Renal pelvis (tissue), 12 donors: ENCODE measurements around the gene SYT12. TPM values are rescaled to one million over a fixed set of nuclear protein-coding genes. Genes with fewer than 3 reads are reported as not detected.
"Not testable (repeated sequence)": the region's sequence is repeated elsewhere in the genome, so short reads cannot be mapped to it uniquely, and the experiment has no call there.

Experiments used
- DNase-seq: peaks from one replicate; pipeline ENCODE4 v3.0.0-alpha.2; 2013
- long read RNA-seq, 16 experiments: transcript quantifications; one replicate each; lab custom pipeline, GENCODE V29; 2026
- polyA plus RNA-seq, 3 donors: library from polyadenylated mRNA; unstranded; fragments of 120-200 nt; gene quantifications; one replicate each; pipeline ENCODE4 v1.2.1, GENCODE V29; 2013; ENCODE audit not compliant: insufficient read length in 3 of 3

SYT12 gene
- polyA plus RNA-seq: under 1 TPM; 0.16 to 0.30 (median 0.18) TPM
- long read RNA-seq, donor 1: 0 reads
- long read RNA-seq, donor 2: 0 reads
- long read RNA-seq, donor 3: 0 reads
- long read RNA-seq, donor 4: 0 reads
- long read RNA-seq, donor 5: 0 reads
- long read RNA-seq, donor 6: 0 reads
- long read RNA-seq, donor 7: 0 reads
- long read RNA-seq, donor 8: 0 reads
- long read RNA-seq, donor 9: 0 reads
- long read RNA-seq, donor 10: 0 reads
- long read RNA-seq, donor 11: 0 reads
- long read RNA-seq, donor 12: 0 reads
- long read RNA-seq, donor 13: 0 reads
- long read RNA-seq, donor 14: 0 reads
- long read RNA-seq, donor 15: 0 reads
- long read RNA-seq, donor 16: 0 reads

DNA sequence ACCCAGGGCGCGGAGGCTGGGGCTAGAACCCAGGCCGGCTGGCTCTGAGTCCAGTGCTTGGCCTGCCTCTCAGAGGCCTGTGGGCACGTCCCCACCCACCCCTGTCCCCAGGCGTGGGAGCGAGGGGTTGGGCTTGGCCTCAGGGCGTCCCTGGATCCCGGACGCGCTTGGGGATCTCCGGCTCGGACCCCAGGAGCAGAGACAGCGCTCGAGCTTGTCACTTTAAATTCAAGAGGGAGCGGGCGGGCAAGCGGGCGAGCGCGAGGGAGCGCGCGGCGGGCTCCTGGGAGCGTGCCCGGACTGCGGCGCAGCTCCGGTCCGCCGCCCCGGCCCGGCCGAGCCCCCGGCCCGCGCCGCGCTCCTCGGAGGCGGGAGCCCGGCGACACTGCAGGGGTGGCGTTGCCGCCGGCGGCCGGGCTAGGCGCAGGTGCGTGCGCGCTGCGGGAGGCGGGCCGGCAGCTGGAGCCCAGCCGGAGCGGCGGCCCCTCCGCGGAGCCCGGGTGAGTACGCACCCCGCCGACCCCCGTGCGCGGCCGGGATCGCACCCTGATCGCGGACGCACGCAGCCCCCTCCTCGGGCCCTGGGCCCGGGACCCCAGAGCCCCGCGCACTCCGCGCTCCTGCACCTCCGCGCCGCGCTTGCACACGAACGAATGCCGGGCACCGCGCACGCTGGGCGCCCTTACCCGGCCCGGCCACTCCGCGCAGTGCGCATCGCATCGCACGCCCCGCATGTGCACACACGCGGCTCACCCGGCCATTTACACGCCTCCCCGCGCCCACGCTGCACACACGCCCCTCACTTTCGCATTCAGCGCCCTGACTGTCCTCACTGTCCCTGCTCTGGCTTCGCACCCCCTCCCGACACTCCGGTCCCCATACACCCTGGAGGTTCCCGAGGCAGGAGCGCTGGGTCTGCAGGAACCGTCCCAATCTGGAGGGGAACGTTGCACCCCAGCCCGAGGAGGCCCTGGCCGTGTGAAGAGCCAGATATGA is at the start of gene SYT12:
SYT12 (plus strand) TSS at position 174 of the 996 bp plus-strand sequence. CDS start 7,011 bp downstream, outside the sequence.
- no peak for DNase-seq

- DNase-seq: no peak
Measured at GRCh38 chr11:66973956-66974580, 48.9 kb upstream of the SYT12 start.

DNA sequence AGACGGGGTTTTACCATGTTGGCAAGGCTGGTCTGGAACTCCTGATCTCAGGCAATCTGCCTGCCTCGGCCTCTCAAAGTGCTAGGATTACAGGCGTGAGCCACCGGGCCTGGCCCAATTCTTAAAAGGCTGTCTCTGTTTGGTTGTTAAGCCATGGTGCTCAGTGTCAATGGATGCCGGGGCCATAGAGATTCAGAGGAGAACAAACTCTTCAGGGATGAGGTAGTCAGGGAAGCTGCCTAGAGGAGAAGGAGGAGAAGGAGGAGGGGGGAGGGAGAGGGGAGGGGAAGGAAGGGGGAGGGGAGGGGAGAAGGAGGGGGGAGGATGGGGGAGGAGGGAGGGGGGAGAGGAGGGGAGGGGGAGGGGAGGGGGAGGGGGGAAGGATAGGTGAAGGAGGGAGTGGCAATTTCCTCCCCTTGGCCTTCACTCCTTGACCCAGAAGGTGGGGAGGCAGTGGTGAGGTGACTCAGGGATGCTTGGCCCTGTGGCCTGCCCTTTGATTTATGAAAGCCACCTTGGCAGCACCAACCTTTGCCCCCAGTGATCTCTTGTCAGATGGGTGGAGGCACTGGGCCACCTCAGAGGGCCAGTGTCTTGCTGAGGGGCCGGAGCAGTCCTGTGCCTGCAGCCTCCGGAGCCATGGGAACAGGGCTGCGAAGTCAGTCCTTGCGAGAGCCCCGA is 48.1 kb upstream of the SYT12 start, which contains the start of gene C11orf86:
C11orf86 (plus strand) TSS at position 581 of the 681 bp plus-strand sequence; CDS start at position 640, 59 bp downstream.
- no peak for DNase-seq

- no peak for DNase-seq
Measured at GRCh38 chr11:66975405-66976027, 47.4 kb upstream of the SYT12 start.

DNA sequence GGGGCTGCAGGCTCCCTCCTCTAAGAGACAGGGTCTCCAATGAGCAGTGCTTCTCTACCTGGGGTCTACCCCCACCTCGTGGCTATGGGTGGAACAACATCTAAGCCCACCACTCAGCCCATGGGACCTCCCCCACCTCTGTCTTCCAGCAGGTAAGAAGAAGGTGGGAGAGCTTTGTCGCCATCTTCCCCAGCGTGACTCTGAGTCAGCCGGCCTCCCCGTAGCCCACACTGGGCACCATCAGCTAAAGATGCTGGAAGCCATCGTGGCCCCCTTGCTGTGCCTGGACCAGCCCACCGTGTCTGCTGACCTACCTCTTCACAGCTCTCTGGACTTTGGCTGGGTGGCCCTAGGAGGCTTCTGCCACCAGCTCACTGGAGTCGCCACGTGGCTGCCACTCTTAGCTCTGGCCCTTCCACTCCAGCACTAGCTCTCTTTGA is 46.9 kb upstream of the SYT12 start:
- peak; percentile 43 for DNase-seq

DNA sequence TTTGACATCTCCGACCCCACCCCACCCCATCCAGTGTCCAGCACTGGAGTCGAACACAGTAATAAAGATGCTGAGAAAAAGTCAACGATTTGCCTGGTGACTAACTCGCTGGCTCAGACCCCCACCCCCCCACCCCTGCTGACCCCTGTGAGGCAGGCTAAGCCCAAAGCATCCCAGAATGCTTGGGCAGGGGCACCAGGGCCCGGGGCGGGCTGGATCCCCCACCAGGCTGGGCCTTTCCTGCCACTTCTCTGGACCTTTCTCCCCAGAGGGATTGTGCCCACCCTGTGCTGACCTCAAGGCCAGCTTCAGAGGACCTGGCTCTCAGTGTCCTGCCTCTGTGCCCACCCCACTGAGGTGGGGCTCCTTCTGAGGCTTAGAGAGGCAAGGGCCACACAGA is 46.0 kb upstream of the SYT12 start:
- DNase-seq: no peak

GRCh38 chr11:66978229-66978628 is 44.7 kb upstream of the SYT12 start:
- no peak for DNase-seq

GRCh38 chr11:66978717-66979116 is 44.2 kb upstream of the SYT12 start:
- DNase-seq: no peak

DNA sequence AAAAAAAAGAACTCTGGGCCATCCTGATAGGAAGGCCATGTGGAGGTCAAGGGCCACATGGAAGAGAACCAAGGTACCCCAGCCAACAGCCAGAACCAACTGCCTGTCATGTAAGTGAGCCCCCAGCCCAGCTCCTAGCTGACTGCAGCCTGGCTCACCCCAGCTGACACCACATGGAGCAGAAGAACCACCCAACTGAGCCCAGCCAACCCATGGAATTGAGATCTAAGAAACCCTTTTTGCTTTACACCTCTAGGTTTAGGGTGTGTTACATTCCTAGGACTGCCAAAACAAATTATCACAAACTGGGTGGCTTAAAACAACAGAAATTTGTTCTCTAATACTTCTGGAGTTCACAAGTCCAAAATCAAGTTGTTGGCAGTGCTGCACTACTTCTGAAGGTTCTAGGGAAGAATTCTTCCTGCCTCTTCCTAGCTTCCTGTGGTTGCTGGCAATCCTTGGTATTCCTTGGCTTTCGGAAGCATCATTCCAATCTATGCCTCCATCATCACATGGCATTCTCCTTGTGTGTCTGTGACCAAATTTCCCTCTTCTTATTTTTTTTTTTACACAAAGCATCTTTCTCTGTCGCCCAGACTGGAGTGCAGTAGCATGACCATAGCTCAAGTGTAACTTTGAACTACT is 43.5 kb upstream of the SYT12 start:
- no peak for DNase-seq

- no peak for DNase-seq
Measured at GRCh38 chr11:66981976-66982578, 40.9 kb upstream of the SYT12 start.

GRCh38 chr11:66983275-66983924 is 39.5 kb upstream of the SYT12 start:
- no peak for DNase-seq

- no peak for DNase-seq
Measured at GRCh38 chr11:66985508-66986177, 37.3 kb upstream of the SYT12 start.

GRCh38 chr11:66986178-66986545 is 36.8 kb upstream of the SYT12 start:
- no peak for DNase-seq

- DNase-seq: no peak
Measured at GRCh38 chr11:66987158-66987620, 35.7 kb upstream of the SYT12 start.

GRCh38 chr11:66987924-66988637 is 34.9 kb upstream of the SYT12 start:
- DNase-seq: no peak

DNA sequence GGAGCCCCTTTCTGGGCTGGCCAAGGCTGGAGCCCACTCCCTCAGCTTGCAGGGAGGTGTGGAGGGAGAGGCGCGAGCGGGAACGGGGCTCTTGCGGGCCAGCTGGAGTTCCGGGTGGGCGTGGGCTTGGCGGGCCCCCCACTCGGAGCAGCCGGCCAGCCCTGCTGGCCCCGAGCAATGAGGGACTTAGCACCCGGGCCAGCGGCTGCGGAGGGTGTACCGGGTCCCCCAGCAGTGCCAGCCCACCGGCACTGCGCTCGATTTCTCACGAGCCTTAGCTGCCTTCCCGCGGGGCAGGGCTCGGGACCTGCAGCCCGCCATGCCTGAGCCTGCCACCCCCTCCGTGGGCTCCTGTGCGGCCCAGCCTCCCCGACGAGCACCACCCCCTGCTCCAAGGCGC is 34.2 kb upstream of the SYT12 start:
- DNase-seq: not testable (repeated sequence)

DNA sequence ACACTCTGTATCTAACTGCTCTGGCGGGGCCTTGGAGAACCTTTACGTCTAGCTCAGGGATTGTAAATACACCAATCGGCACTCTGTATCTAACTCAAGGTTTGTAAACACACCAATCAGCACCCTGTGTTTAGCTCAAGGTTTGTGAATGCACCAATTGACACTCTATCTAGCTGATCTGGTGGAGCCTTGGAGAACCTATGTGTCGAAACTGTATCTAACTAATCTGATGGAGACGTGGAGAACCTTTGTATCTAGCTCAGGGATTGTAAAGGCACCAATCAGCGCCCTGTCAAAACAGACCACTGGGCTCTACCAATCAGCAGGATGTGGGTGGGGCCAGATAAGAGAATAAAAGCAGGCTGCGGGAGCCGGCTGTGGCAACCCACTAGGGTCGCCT is 33.6 kb upstream of the SYT12 start:
- not testable (repeated sequence) for DNase-seq

- no peak for DNase-seq
Measured at GRCh38 chr11:66992041-66992440, 30.9 kb upstream of the SYT12 start.
